HT-29 (cell line): Measurements from ENCODE around the gene IL16. TPM values are rescaled to one million over a fixed set of nuclear protein-coding genes. Genes with fewer than 3 reads are reported as not detected.

ENCODE experiments used
- DNase-seq: peaks from one replicate; pipeline ENCODE4 v3.0.0-alpha.2; 2015; ENCODE audit warnings: low spot score
- total RNA-seq: library from RNA; depleted of rRNA; stranded (reverse); fragments of >200 nt; shearing (Covaris generic); gene quantifications from 2 replicates; pipeline ENCODE4 v1.2.3, GENCODE V29; 2014

Gene IL16
- total RNA-seq, 1 experiment from 2014 or later: not detected

DNA sequence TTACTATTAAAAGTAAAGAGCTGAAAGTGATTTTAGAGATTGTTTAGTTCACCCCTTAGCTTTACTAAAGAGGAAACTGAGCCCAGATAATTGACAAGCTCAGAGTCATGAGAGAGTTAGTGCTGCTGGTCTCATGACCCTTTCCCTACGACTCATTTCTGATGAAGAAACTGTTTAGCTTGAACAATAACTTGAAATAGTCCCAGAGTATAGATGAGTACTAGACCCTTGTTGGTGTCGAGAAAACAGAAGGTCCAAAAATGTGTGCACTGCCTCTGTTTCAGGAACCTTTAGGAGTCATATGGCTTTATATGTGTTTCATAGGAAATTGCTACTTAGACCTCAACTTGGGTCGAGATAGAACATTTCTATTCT lies 58.2 kb downstream of the IL16 start:
- DNase-seq: no peak

- DNase-seq: no peak
Observed at GRCh38 chr15:81255315-81255957, 58.8 kb downstream of the IL16 start.

DNA sequence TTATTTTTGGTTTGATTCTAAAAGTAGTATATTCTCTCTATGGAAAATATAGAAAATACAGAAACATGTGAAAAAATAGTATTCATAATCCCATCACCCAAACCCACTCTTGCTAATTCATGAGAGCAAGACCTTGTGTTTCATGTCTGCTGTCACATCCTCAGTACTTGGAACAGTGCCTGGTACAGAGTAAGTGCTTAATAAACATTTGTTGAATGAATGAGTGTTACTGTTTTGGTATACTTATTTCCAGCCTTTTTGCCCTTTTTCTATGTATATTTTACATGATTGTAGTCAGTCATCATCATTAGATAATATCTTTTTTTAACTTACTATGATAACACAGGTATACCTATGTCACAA lies 59.3 kb downstream of the IL16 start:
- DNase-seq: no peak

DNA sequence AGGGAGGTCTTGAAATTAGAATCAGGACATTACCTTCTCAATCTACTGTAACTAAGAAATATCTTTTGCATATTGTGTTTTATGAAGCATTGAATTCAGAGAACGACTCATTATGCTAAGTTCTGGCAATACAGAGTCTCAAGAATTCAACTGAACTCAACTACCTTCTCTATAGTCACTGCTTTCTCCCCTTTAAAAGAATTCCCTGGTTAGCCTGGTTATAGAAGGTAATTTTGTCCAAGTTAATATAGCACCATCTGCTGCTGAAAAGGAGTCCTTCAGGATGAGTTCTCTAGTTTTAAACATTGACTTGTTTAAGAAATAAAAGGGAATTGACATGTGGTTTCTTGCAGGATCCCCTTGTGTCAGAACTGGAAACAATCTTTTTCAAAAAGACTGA lies 60.2 kb downstream of the IL16 start:
- DNase-seq: peak; percentile 37

- DNase-seq: no peak
Observed at GRCh38 chr15:81257435-81257834, 60.8 kb downstream of the IL16 start.

GRCh38 chr15:81258455-81258854 lies 61.8 kb downstream of the IL16 start:
- DNase-seq: no peak

GRCh38 chr15:81259760-81260298 lies 63.1 kb downstream of the IL16 start:
- DNase-seq: no peak

DNA sequence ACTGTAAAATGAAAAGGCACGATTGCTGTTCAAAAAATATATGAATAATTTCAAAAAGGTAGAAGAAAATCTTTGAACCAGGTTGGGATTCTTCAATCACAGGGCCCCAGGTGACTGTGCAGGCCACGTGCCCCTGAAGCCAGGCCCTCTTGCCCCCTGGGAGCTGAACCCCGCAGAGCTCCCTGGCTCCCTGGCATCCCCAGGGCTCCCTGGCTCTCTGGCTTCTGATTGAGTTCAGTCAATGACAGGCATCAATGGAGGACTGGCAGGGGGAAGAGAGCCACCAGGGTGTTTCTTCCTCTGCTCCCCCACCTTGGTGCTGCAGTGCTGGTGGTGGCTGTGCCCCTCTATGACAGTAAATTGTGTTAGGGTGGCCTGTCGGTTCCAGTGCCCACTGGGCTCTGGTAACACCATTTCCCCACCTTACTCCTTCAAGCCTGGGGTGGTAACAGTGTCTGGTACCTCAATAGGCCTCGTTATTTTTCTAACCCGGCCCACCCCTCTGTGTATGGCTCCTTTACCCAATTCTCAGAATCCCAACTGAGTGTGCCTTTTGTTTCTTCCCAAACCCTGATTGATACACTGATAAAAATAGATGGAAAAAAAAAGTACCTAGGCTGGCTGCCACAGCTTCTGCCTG lies 64.6 kb downstream of the IL16 start:
- DNase-seq: no peak

- no peak for DNase-seq
Observed at GRCh38 chr15:81263477-81263876, 66.8 kb downstream of the IL16 start.

GRCh38 chr15:81264072-81264857 lies 67.6 kb downstream of the IL16 start:
- no peak for DNase-seq

GRCh38 chr15:81265256-81265943 lies 68.7 kb downstream of the IL16 start:
- DNase-seq: no peak

GRCh38 chr15:81265944-81266775 lies 69.5 kb downstream of the IL16 start:
- peak; percentile 89 for DNase-seq

DNA sequence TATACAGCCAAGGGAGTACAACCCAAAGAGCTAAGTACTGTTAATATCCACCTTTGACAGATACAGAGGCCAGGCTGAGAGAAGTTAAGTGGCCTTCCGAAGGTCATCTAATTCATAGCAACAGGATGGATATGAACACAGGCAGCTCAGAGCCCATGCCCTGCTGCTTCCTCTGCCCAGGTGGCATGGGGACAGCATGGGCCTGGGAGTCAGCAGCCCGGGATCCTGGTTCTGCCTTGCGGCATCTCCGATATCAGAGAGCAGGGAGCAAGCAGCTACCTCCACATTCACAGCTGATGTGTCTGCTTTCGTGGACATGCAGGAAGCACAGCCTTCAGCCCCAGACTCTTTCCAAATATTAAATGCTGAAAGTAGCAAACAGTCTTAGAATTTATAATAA lies 71.7 kb downstream of the IL16 start:
- no peak for DNase-seq

DNA sequence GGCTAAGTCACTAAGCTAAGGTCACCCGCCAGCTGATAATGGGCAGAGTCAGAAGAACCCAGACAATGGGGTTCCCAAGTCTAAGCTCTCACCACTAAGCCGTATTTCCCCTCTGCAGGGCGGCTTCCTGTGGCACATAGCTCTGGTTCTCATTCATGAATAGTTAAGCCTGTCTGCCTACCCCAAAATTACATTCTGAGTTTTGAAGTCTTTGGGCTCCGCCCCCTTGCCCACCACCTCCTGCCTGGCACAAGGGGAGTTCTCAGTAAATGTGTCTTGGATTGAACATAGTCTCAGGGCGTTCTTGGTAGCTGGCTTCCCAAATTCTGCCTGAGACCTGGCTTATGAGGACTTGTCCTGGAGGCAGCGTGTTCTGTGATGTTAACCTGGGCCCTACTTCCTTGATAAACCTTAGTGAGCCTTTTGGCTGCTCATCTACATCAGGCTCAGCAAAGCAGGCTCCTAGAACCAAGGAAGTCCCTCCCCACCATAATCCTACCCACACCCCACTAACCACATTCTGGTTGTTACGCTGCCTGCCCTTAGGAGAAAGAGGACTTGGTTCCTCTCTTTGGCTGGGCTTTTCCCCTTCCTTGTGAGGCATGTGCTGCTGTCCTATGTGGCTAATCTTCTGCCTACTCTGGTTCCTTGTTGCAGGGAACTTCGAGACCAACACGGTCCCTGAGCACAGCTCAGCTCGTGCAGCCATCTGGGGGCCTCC lies 72.4 kb downstream of the IL16 start:
- DNase-seq: no peak

DNA sequence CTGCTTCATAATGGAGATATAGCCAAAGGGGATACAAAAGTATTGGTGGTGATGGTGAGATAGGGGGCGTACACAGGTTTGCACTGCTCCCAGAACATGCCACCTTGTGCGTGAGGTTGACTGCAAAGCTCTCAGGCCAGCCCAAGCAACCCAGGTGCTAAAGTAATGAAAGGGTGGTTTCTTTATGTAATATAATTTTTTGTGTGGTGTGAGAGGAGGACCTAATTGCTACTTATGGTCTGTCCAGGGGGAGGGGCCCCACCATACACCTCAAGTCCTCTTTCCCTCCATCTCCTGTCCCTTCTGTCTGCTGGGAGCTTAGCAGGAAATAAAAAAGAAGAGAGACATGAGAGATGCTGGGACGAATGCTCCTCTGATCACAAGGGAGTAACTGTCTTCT lies 73.5 kb downstream of the IL16 start:
- DNase-seq: no peak

DNA sequence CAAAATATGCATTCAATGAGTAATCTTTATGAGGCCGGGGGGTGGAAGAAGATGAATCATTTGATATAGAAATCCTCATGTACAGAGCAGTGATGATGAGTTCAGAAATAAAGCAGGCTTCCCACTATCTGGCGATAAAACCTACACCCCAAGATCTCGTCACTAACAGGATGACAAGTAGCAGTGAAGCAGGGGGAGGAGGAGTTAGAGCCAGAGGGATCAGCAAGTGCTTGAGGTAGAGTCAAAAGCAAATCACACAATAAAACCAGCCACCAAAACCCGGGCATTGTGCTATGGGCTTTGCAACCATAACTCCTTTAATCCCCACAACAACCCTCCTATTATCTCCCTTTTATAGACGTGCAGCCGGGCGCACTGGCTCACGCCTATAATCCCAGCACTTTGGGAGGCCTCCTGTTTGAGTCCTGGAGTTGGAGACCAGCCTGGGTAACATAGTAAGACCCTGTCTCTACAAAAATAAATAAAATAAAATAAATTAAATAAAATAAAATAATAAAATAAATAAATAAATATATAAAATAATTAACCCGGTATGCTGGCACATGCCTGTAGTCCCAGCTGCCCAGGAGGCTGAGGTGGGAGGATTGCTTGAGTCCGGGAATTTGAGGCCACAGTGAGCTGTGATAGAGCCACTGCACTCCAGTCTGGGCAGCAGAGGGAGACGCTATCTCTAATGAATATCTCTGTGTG lies 74.3 kb downstream of the IL16 start:
- no peak for DNase-seq

DNA sequence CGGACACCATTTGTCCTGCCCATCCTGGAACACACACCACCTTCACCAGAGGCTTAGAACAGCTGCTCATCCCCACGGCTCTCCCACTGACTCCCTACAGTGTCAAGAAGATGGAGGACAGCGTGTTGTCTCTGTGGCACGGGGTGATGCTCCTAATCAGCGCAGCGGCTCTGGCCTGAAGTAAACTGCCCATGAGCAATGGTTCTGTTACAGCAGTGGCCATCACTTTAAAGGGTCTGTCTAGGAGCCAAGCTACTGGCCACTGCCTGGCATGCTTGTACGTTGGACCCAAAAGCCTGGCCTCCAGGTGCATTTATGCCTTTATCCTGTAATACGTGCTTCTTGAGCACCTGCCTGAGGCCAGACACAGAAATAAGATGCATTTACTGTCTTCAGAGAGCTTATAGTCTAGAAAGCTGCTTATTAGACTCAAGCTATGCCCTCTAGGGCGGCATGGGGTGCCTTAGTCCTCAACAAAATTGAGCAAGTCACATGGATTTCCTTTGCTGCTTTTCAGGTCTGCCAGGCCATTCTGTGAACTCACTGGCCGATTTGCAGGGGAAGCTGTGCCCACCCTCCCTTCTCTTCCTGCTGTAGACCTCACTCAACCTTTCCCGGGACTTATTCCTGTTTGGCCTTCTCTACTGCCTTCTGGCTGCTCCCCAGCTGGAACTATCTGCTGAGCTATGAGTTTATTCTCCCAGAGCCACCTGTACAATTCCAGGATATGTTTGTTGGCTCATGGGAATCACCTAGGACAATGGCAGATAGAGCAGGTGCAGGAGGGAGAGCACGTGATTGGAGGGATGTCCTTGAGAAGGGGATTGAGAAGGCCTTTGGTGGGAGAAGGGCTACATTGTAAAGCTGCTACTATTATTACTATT lies 75.3 kb downstream of the IL16 start:
- DNase-seq: no peak

DNA sequence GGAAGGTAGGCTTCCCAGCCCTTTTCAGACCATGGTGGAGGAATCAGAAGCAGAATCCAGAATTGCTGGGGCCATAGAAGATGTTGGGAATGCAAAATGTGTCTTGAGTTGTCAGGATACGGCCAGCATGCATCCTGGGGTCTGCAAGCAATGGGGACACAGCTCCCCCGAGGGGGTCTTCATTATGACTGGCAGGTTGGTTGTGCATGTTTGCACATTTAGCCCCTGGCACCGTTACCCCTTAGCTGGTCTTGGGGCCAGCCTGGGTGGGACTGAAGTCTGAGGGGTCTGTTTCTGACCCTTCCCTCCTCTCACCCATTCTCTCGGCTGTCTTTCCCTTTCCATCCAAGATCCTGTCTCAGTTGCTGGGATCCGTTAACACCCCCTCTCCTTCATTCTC lies 76.5 kb downstream of the IL16 start:
- no peak for DNase-seq

- no peak for DNase-seq
Observed at GRCh38 chr15:81273855-81274254, 77.2 kb downstream of the IL16 start.
